Stimulated activated effector memory CD8-positive, alpha-beta T cell treated with anti-CD3 and anti-CD28 coated beads, Interleukin-12 subunit alpha, Interleukin-12 subunit beta, amount 100 ng/mL, for 72 hours (primary cell): ENCODE measurements around the gene ACBD6.

Experiments used
- ATAC-seq: fragments of 150-1000 bp; cut with Tn5 transposase; 2 replicates; pipeline ENCODE4 v1.10.0; 2021
- DNase-seq, 2 donors: peaks; one replicate each; pipeline ENCODE4 v3.0.0; 2021 to 2022; ENCODE audit warnings: low spot score in 2 of 2
- H3K27ac Mint-ChIP-seq: one replicate; pipeline ENCODE4 v1.8.0; 2022; ENCODE audit warnings: mild to moderate bottlenecking, mixed read lengths
- H3K36me3 Mint-ChIP-seq: one replicate; pipeline ENCODE4 v1.8.0; 2022; ENCODE audit warnings: mild to moderate bottlenecking, mixed read lengths
- H3K4me1 Mint-ChIP-seq: one replicate; pipeline ENCODE4 v1.8.0; 2022; ENCODE audit warnings: mixed read lengths
- H3K4me3 Mint-ChIP-seq: one replicate; pipeline ENCODE4 v1.8.0; 2022; ENCODE audit warnings: mild to moderate bottlenecking, mixed read lengths
- H3K9me3 Mint-ChIP-seq: one replicate; pipeline ENCODE4 v1.8.0; 2022; ENCODE audit warnings: mixed read lengths

The ACBD6 gene

DNA sequence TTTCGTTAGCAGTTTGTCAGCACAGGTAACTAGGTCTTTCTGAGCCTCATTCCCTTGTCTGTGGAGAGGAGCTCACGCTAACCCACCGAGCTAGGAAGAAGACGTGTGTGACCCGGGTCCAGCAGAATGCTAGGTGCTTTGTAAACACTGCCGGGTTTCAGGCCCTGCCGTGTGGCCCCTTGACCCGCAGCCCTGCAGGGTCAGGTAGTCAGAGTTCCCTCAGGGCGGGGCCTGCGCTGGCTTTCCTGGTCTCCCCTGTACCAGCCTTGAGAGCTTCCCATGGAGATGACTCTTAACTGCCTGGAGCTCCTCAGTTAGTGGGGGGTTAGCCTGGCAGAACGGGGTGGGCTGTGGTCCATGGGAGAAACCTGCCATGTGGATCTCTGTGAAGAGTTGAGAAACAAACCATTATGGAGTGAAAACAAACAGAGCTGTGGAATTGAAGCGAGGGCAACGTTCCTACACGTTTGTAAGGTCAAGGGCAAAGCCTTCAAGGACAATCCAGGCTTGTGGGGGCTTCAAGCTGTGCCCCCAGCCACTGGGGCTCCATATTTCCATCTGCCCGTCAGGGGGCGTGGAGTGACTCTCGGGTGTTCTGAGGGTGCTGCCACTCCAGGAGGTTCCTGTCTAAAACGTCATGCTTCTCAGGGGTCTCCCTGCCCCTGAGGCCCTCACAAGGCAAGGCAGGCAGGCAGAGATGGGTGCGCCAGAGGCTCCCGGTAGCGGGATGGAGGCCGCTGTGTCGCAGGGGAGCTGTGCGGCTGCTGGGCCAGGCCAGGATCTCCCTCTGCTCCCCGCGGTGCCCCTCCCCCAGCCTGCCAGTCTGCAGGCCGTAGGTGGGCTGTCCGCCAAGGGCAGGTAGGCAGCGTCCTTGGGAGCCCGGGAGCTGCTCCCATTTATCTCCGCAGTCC, 248.5 kb downstream of the ACBD6 start:
- Mint-ChIP-seq H3K4me1 (peaks cover 19% of the 10 kb centered on the region), H3K4me3 (no peak overlapping the region), H3K36me3 (no peaks in the 10 kb centered on the region), H3K9me3 (no peaks in the 10 kb centered on the region), H3K27ac (no peak overlapping the region)
- DNase-seq = no peak
- no peak for ATAC-seq

DNA sequence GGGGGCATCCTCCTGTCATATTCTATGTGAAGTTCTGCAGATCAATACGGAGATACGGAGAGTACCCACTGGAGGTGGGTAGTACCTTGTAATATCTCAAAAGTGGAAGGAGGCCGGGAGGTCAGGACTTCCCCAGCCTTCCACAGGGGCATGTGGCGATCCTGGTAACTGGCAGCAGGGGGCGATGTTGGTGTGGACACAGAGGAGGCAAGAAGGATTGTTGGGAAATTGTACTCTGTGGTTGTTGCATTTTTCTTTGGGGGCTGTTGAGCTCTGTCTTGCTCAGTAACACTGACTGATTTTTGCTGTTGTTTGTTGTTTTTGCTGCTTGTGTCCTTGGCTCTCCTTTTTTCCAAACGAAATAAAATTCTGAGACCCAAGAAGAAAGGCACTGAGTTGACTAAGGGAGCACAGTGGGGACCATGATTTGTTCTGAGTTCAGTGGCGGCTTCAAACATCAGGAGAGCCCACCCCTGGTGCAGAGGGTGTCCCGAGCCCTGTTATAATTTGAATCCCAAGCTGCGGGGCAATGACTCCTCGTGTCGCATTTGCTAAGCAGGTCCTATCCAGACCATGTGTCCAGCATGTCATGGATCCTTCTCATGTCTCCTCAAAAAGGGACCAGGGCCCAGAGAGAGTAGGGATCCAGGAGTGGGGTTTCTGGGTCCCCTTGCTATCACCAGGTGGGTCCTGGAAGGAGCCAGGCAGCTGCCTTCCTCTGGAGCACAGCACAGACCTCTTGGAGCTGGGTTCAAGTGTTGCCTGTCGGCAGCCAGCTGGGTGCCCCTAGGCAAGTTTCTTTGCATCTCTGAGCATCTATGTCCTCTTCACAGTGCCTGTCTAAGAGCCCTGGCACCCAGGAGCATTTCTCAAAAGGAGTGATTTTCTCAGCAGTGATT, 249.5 kb downstream of the ACBD6 start:
- H3K4me1 Mint-ChIP-seq = peaks cover 19% of the 10 kb centered on the region
- no peaks in the 10 kb centered on the region for H3K36me3 Mint-ChIP-seq
- peak; percentile 65 to 89 for DNase-seq
- peak; percentile 60 for ATAC-seq
- no peak overlapping the region for H3K27ac Mint-ChIP-seq
- H3K9me3 Mint-ChIP-seq = no peaks in the 10 kb centered on the region
- H3K4me3 Mint-ChIP-seq = no peak overlapping the region

DNA sequence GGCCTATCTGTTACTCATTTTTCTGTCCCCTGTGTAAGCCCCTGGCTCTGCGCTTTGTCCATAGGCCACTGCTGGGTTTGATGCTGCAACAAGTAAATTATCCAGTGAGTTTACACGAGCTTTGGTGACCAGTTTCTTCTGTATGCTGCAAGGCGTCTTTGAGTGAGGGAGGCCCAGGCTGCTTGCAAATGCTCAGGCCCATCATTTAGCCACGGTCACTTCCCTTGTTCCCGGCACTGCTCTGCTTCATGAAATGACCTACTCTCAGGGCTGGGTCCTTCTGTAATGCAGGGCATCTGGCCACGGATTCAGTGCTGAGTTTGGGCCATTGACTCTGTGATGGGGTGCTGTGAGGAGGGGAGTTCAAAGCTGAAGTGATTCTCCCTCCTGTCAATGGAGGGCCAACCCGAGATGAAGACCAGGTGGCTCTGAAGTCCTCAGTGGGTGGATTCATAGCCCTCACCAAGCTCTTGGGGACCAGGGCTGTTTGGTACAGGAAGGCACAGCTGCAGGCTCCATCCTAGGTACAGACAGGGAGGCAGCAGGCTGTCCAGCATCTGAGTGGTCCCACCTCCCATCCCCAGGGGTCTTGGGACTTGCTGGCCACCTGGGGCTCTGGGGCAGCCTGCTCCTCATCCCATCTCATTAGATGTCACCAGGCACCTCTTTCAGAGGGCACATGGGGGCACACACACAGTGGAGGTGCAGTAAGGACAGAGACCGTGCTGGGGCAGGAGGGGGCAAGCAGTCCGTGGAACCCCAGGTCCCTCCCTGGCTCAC, 250.7 kb downstream of the ACBD6 start:
- peaks cover 19% of the 10 kb centered on the region for H3K4me1 Mint-ChIP-seq
- no peaks in the 10 kb centered on the region for H3K36me3 Mint-ChIP-seq
- no peak for DNase-seq
- no peak for ATAC-seq
- no peak overlapping the region for H3K27ac Mint-ChIP-seq
- no peak overlapping the region for H3K4me3 Mint-ChIP-seq
- H3K9me3 Mint-ChIP-seq = no peaks in the 10 kb centered on the region

DNA sequence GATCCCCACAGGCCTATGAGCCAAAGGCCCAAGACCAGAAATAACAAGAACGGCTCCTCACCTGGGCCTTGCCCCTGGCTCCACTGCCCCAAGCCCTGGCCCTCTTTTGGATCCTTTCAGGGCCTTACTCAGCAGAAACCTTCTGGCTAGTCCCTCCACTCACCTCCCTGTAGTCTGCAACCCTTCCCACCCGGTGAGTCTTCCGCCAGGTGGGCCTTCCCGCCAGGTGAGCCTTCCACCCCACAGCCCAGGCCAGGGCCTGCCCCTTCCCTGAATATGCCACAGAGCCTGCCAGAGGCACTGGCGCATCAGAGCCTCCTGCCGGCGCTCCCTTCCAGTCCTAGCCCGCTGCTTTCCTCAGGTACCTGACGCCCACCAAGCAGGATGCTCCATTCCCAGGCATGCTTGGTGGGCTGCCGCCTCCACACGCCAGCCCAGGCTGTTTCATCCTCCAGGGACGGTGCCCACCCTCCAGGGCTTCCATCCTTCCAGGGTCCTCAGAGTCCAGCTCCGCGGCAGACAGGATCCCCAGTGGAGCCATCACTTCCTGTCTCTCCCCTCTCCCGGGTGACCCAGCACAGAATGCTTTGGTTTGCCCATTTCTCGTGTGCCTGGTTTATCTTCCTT, 251.4 kb downstream of the ACBD6 start:
- no peaks in the 10 kb centered on the region for H3K36me3 Mint-ChIP-seq
- no peak overlapping the region for H3K27ac Mint-ChIP-seq
- DNase-seq (no peak), ATAC-seq (no peak)
- no peaks in the 10 kb centered on the region for H3K9me3 Mint-ChIP-seq
- no peak overlapping the region for H3K4me3 Mint-ChIP-seq
- peaks cover 19% of the 10 kb centered on the region for H3K4me1 Mint-ChIP-seq

DNA sequence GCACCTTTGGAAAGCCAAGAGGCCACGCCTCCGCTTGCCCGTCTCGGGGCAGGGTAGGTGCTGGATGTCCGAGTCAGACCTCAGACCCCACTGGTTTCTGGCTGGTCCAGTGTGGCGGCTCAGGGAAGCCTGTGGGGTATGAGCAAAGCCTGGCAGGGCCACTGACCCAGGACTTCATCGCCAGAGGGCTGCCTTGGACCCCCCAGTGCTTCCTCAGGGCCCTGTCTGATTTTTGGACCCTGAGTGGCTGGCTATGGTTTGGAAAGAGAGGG, 251.9 kb downstream of the ACBD6 start:
- no peak for ATAC-seq
- no peaks in the 10 kb centered on the region for H3K36me3 Mint-ChIP-seq
- no peak overlapping the region for H3K4me3 Mint-ChIP-seq
- H3K9me3 Mint-ChIP-seq = no peaks in the 10 kb centered on the region
- DNase-seq = no peak
- peaks cover 19% of the 10 kb centered on the region for H3K4me1 Mint-ChIP-seq
- H3K27ac Mint-ChIP-seq = no peak overlapping the region

DNA sequence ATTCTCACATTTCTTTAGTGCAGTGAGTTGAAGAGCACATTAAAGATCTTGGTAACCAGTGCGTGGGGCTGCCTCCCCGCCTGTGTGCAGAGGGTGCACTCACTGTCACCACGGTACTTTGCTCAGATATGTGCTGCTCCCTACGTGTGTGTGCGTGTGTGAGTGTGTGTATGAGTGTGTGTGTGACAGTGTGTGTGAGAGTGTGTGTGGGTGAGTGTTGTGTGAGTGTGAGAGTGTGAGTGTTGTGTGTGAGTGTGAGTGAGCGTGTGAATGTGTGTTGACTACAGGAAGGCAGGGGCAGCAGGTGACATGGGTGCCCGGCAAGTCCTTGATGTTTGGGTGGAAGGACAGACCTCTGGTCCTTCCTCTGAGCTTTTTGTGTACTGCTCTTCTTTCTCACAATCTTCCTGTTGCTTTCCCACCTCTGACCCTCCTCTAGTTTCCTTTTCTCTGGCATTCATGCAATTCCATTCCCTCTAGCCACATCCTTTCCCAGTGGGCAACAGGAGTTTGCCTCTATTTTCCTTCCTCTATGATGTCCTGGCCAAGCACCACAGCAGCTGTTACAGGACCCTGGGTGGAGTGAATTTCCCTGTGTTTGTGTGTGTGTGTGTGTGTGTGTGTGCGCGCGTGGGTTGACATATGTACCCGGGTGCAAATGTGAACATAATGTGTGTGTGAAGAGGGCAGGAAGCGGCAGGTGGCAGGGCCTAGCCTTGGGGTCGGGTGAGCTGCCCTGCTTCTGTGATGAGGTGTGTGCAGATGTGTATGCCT, 252.5 kb downstream of the ACBD6 start:
- ATAC-seq = no peak
- DNase-seq = no peak
- H3K9me3 Mint-ChIP-seq = no peaks in the 10 kb centered on the region
- H3K27ac Mint-ChIP-seq = no peak overlapping the region
- no peaks in the 10 kb centered on the region for H3K36me3 Mint-ChIP-seq
- no peak overlapping the region for H3K4me3 Mint-ChIP-seq
- peaks cover 19% of the 10 kb centered on the region for H3K4me1 Mint-ChIP-seq

DNA sequence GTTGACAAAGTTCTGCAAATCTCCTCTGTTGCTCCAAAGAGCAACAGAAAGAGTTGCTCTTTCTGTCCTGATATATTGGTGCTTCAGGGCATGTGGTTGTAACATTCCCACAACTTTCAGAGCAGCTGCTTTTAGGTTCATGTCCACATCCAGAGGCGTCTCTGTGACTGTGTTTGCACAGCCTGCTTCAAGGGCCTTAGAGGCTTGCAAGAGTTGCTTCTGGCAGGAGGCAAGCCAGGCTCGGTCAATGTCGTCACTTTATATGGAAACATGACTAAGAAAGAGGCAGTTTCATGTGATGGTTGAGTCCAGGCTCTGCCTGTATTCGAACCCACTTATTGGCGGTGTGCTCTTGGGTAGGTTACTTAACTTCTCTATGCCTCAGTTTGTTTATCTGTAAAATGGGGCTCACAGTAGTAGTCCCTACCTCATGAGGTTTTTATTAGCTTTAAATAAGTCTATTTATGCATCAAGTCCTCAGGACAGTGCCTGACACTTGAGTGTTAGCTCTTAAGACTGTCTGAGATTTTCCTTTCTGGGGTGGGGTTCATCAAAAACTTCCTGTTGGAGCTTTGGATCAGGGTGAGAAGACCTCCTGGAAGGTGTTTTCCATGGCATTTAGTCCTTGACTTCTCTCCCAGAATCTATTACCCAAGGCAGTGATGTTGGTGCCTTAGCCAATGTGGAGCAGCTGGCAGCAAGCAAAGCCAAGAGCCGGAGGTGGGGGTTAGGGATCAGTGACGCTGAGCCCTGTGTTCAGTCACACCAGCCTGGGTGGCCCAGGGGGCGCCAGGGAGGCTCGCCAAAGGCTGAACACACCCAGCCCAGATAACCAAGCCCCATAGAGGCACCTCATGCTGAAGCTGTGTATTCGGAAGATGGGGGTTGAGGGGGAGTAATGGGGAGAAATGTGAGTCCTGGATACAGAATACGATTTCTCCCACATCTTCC, 253.4 kb downstream of the ACBD6 start:
- no peaks in the 10 kb centered on the region for H3K9me3 Mint-ChIP-seq
- no peak overlapping the region for H3K4me3 Mint-ChIP-seq
- ATAC-seq = no peak
- peaks cover 19% of the 10 kb centered on the region for H3K4me1 Mint-ChIP-seq
- H3K36me3 Mint-ChIP-seq = no peaks in the 10 kb centered on the region
- H3K27ac Mint-ChIP-seq = no peak overlapping the region
- no peak for DNase-seq

DNA sequence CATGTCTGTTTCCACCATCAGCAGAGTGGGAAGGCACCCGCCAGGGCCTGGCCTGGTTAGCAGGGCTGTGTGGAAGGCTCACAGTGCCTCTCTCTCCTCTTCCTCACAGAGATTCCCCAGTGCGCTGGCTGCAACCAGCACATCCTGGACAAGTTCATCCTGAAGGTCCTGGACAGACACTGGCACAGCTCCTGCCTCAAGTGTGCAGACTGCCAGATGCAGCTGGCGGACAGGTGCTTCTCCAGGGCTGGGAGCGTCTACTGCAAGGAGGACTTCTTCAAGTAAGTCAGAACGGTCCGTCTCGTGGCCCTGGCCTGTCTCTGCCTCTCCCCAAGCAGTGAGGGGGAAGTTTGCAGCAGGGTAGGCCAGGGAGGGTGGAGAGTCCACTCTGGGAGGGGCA, 254.2 kb downstream of the ACBD6 start:
- no peak for DNase-seq
- Mint-ChIP-seq H3K9me3 (no peaks in the 10 kb centered on the region), H3K4me3 (no peak overlapping the region), H3K4me1 (peaks cover 19% of the 10 kb centered on the region), H3K36me3 (no peaks in the 10 kb centered on the region), H3K27ac (no peak overlapping the region)
- ATAC-seq = no peak

DNA sequence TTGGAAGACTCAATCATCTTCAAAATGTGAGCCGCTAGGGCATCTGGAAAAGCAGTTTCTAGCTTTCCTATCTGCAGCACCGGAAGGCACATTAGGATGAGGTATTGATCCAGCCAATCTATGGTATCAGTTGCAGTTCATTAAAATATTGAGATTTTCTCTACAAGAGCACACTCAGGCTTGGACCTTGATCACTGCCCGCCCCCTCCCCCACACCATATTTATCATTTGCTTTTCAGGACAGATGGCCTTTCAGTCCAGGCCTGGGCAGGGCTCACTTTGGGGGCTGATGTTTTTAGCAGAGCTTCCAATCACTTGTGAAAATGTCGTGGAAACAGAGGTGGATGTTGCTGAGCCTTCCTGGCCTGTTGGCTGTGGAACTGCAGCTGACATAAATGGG, 254.8 kb downstream of the ACBD6 start:
- DNase-seq = no peak
- H3K9me3 Mint-ChIP-seq = no peaks in the 10 kb centered on the region
- H3K27ac Mint-ChIP-seq = no peak overlapping the region
- H3K4me3 Mint-ChIP-seq = no peak overlapping the region
- no peak for ATAC-seq
- no peaks in the 10 kb centered on the region for H3K36me3 Mint-ChIP-seq
- peaks cover 17% of the 10 kb centered on the region for H3K4me1 Mint-ChIP-seq

DNA sequence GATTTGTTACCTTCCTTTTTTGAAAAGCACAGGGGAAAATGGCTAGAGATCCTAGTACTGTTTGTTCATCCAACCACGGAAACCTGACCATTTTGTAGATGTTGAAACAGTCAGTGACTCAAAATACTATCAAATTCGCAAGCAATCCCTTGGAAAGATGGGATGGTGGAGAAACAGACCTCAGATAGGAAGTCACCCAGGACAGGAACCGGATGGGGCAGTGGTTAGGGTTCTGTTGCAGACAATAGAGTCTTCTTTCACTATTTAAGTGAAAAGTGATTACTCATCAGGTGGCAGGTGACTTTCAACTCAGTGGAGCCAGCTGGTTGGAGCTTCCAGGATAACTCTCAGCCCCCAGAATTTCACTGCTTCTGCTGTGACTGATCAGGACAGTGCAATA, 255.3 kb downstream of the ACBD6 start:
- no peaks in the 10 kb centered on the region for H3K9me3 Mint-ChIP-seq
- no peaks in the 10 kb centered on the region for H3K36me3 Mint-ChIP-seq
- H3K4me1 Mint-ChIP-seq = peaks cover 11% of the 10 kb centered on the region
- no peak overlapping the region for H3K27ac Mint-ChIP-seq
- DNase-seq (no peak), ATAC-seq (no peak)
- H3K4me3 Mint-ChIP-seq = no peak overlapping the region

DNA sequence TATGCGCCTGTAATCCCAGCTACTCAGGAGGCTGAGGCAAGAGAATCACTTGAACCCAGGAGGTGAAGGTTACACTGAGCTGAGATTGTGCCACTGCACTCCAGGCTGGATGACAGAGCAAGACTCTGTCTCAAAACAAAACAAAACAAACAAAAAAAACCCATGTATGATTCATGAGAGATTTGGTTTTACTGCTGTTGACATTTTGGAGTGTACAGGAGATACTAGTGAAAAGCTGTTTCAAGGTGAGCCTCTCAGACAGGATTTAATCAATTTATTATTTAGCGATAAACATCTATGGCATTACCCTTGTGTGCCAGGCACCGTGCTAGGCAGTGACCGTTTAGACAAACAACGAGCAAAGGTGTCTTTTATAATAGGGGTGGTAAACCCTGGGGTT, 255.8 kb downstream of the ACBD6 start:
- H3K27ac Mint-ChIP-seq = no peak overlapping the region
- no peaks in the 10 kb centered on the region for H3K36me3 Mint-ChIP-seq
- H3K4me3 Mint-ChIP-seq = no peak overlapping the region
- no peak for ATAC-seq
- H3K4me1 Mint-ChIP-seq = peaks cover 7% of the 10 kb centered on the region
- DNase-seq = no peak
- no peaks in the 10 kb centered on the region for H3K9me3 Mint-ChIP-seq

DNA sequence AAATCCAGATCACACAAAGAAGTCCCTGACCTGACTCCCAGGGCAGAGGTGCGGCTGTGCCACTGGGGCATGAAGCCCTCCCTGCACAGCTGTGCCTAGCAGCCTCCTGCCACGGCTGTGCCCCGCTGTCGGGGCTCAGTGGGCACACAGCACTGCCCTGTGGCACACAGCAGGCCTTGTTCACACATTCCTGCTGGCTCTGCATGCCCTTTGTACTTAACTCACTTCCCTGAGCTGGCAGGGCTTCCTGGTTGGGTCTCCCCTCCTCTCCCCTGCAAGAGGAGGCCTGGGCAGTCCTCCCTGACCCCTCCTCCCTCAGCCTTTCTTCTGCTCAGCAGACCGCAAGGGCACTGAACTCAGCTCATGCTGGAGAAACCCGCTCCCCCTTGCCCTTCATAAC, 257.5 kb downstream of the ACBD6 start:
- Mint-ChIP-seq H3K4me1 (no peaks in the 10 kb centered on the region), H3K4me3 (no peak overlapping the region), H3K36me3 (no peaks in the 10 kb centered on the region), H3K9me3 (no peaks in the 10 kb centered on the region), H3K27ac (no peak overlapping the region)
- ATAC-seq (no peak), DNase-seq (no peak)

DNA sequence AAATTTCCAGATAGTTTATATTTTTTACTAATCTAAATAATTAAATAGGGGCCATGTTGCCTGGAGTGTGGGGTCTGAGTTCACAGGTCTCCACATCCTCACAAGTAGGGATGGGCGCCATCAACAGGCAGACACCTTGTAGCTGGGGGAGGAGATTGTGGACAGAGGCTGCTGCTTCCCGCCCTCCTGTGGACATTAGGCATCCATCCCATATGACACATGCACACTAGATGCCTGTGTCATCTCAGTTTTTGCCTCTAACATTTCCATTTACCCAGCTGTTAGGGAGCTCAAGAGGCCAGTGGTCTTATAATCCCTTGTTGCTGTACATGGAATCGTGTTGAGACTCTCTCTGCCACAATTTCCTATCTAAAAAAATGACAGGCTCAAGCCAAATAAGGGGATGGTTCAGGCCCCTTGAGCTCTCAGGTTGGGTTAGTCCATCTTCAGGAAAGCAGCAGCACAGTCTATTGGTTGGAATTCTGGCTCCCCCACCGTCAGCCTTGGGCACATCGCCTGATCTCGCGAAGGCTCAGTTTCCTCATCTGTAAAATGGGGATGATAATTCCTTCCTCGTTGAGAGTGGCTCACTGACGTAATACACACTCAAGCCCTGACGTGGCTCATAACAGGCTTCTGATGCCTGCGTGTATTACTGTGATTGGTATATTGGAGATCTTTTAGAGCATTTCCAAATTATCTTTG, 258.7 kb downstream of the ACBD6 start:
- ATAC-seq = no peak
- no peaks in the 10 kb centered on the region for H3K9me3 Mint-ChIP-seq
- DNase-seq = no peak
- no peak overlapping the region for H3K27ac Mint-ChIP-seq
- no peaks in the 10 kb centered on the region for H3K4me1 Mint-ChIP-seq
- H3K4me3 Mint-ChIP-seq = no peak overlapping the region
- H3K36me3 Mint-ChIP-seq = no peaks in the 10 kb centered on the region
